Upper lobe of left lung (tissue), 4 donors: Measurements from ENCODE around the gene SHISAL1.

ENCODE experiments used
- CTCF ChIP-seq, 6 experiments: fragments of 450-650 bp in 4 of 6; fragments of 200-600 bp in 2 of 6; sonication (generic) in 2 of 6; IDR thresholded peaks; one replicate each; pipeline ENCODE4 v1.5.1; 2016 to 2019; ENCODE audit warnings: antibody characterized with exemption in 6 of 6
- EP300 ChIP-seq, 4 donors: sonication (generic); formaldehyde crosslinking; IDR thresholded peaks; one replicate each; pipeline ENCODE4 v1.5.1; 2017; ENCODE audit warnings: antibody characterized with exemption in 4 of 4, control low read depth in 2 of 4
- POLR2A ChIP-seq, 4 donors: fragments of 450-650 bp; IDR thresholded peaks; one replicate each; pipeline ENCODE4 v1.5.1; 2016 to 2017; ENCODE audit warnings: antibody characterized with exemption in 4 of 4, mild to moderate bottlenecking in 2 of 4

DNA sequence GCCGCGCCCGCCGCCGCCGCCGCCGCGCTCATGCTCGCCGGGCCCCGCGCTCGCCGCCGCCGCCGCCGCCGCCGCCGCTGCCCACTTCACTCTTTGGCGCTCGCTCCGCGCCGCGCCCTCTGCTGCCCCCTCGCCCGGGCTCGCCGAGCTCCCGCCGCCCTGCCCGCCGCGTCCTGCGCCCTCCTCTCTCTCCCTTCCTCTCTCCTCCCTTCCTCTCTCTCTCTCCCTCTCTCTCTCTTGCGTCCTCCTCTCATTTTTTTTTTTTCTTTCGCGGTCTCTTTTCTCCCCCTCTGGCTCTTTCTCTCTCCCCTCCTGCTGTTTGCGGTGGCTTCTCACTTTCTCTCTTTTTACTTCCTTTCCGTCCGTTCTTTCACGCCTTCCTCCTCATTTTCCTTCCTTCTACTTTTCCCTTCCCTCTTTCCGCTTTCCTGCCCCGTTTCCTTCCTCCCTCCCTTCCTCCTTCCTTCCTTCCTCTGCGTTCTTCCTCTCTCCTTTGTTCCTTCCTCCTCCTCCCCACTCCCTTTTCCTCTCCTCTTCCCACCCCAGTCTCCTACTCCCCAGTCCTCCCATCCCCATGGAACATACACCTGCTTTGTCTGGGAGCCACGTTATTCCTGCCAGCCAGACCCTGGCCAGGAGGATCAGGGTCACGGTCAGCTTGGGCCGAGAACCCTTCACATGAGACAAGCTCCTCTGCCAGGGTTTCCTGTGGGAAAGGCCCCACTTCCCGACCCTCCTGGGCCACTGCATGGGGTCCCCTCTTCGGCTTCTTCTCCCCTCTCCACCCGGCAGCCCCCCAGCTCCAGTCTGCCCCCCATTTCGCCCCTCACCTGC lies 19.3 kb upstream of the SHISAL1 start:
- no peak for TF ChIP-seq EP300 (IDR thresholded peaks at IDR 0.05)
- no peak for TF ChIP-seq CTCF (IDR thresholded peaks at IDR 0.05)
- TF ChIP-seq POLR2A (IDR thresholded peaks at IDR 0.05), result no peak
